HepG2 (cell line): ENCODE measurements around the gene C18orf54. TPM values are rescaled to one million over a fixed set of nuclear protein-coding genes. Genes with fewer than 3 reads are reported as not detected.

Experiments used
- ATAC-seq: fragments of 200-7000 bp; cut with Tn5 transposase; 3 replicates; pipeline ENCODE4 v1.9.1; 2020; ENCODE audit warnings: mild to moderate bottlenecking, moderate library complexity
- BruUV-seq: library from RNA; stranded (reverse); fragments of 400-500 nt; replicated peaks from 2 replicates; lab custom pipeline; 2021; lab: Mats Ljungman, UMichigan
- CTCF ChIA-PET: fragments of 300-600 bp; formaldehyde crosslinking; extraction: SDS; loops from one replicate; lab custom pipeline; 2021; ENCODE audit warnings: low total read pairs, inconsistent platforms, low intra/inter-chr PET ratio; lab: Yijun Ruan, JAX
- POLR2A ChIA-PET: fragments of 350-600 bp; sonication (Branson Sonifier 250); formaldehyde crosslinking; loops from one replicate; lab custom pipeline; 2020; ENCODE audit warnings: antibody characterized with exemption, inconsistent platforms; lab: Yijun Ruan, JAX
- DNase-seq: peaks from one replicate; pipeline ENCODE4 v3.0.0-alpha.2; 2015; ENCODE audit warnings: low spot score
- FAIRE-seq: peaks from 3 replicates; lab custom pipeline; 2011; peaks lifted over from hg19 to GRCh38; lab: Jason Lieb, UNC
- H2AFZ ChIP-seq: one replicate; pipeline ENCODE4 v1.6.1; 2011; ENCODE audit warnings: low read length, inconsistent platforms
- H3K27ac ChIP-seq: fragments of 300-600 bp; 3 replicates; pipeline ENCODE4 v1.8.0; 2011; ENCODE audit warnings: mixed run types, mild to moderate bottlenecking, mixed read lengths, low read length, inconsistent platforms; ENCODE audit not compliant: insufficient read depth; ENCODE audit errors: extremely low read length
- H3K27me3 ChIP-seq, 2 experiments: fragments of 200-600 bp in 1 of 2; 2 replicates in 1 of 2; 3 replicates in 1 of 2; pipeline versions ENCODE4 v1.6.0 to v1.8.0; 2011; ENCODE audit warnings: low read length in 2 of 2, mild to moderate bottlenecking in 2 of 2, moderate library complexity in 2 of 2, inconsistent platforms in 1 of 2; ENCODE audit not compliant: insufficient read depth in 2 of 2, control insufficient read depth in 1 of 2
- H3K36me3 ChIP-seq, 2 experiments: fragments of 200-600 bp in 1 of 2; replicated peaks in 1 of 2; 2 replicates in 1 of 2; 3 replicates in 1 of 2; pipeline versions ENCODE4 v1.5.1 to v1.8.0; 2011; ENCODE audit warnings: low read length in 2 of 2, inconsistent platforms in 1 of 2; ENCODE audit not compliant: insufficient read depth in 2 of 2, control insufficient read depth in 1 of 2
- H3K4me1 ChIP-seq: 2 replicates; pipeline ENCODE4 v1.5.1; 2012; ENCODE audit warnings: low read length, inconsistent platforms; ENCODE audit not compliant: insufficient read depth
- H3K4me2 ChIP-seq: 2 replicates; pipeline ENCODE4 v1.6.0; 2011; ENCODE audit warnings: low read depth, low read length, inconsistent platforms
- H3K4me3 ChIP-seq, 3 experiments: fragments of 200-600 bp in 1 of 3; sonication (generic), shearing (Covaris generic) in 1 of 3; replicated peaks in 1 of 3; 2 replicates each; pipeline ENCODE4 v1.5.1; 2011 to 2016; ENCODE audit warnings: low read length in 3 of 3, inconsistent platforms in 2 of 3, low read depth in 2 of 3, mild to moderate bottlenecking in 2 of 3, control low read depth in 1 of 3, mixed read lengths in 1 of 3; ENCODE audit not compliant: insufficient read depth in 1 of 3
- H3K79me2 ChIP-seq: one replicate; pipeline ENCODE4 v1.6.1; 2011; ENCODE audit warnings: low read length, inconsistent platforms; ENCODE audit not compliant: insufficient read depth
- H3K9ac ChIP-seq: 2 replicates; pipeline ENCODE4 v1.6.0; 2011; ENCODE audit warnings: mild to moderate bottlenecking, low read depth, low read length, inconsistent platforms; ENCODE audit not compliant: insufficient read depth
- H3K9me3 ChIP-seq: 2 replicates; pipeline ENCODE4 v1.5.1; 2012; ENCODE audit warnings: mild to moderate bottlenecking, low read length
- H4K20me1 ChIP-seq: 2 replicates; pipeline ENCODE4 v1.6.0; 2011; ENCODE audit warnings: inconsistent platforms, mild to moderate bottlenecking, low read length, moderate library complexity; ENCODE audit not compliant: insufficient read depth
- WGBS: methylation state at CpG from one replicate; pipeline ENCODE4 v1.1.6; 2017; ENCODE audit warnings: low lambda C conversion rate; 5-methylcytosine and 5-hydroxymethylcytosine counted together
- in situ Hi-C: cut with HindIII; loops from 2 replicates; pipeline ENCODE4 v1.10.0; 2017; ENCODE audit warnings: low pct_unique_long_range_greater_than_20kb; ENCODE audit not compliant: extremely low pct_ligation_motif_present
- intact Hi-C: fragments of 100-400 bp; cut with micrococcal nuclease; formaldehyde crosslinking; loops from one replicate; pipeline ENCODE4 v1.10.0; 2022; ENCODE audit not compliant: unreplicated experiment
- polyA plus RNA-seq, 8 experiments: library from polyadenylated mRNA; depleted of rRNA in 3 of 8; stranded (reverse) in 7 of 8; unstranded in 1 of 8; fragments of >200 nt; fragmentation: Illumina TruSeq in 4 of 8; extraction: Trizol in 4 of 8; gene quantifications; 2 replicates each; pipeline versions ENCODE4 v1.2.1 to v1.2.3, GENCODE V29; 2011 to 2016; ENCODE audit warnings: low read depth in 4 of 8, missing spikeins in 1 of 8, mixed read lengths in 1 of 8; ENCODE audit not compliant: insufficient read depth in 1 of 8
- total RNA-seq, 5 experiments: library from RNA; depleted of rRNA; stranded (reverse); fragments of >200 nt; fragmentation: Illumina TruSeq; extraction: Trizol; gene quantifications; 2 replicates each; pipeline ENCODE4 v1.2.3, GENCODE V29; 2016; ENCODE audit warnings: low read depth in 1 of 5
- TF ChIP-seq, protein P1 (sequence below): IDR thresholded peaks from 2 replicates; pipeline ENCODE4 v1.4.0; 2020; ENCODE audit warnings: mild to moderate bottlenecking, missing genetic modification reagents
- TF ChIP-seq, protein P2 (sequence below): sonication (generic); formaldehyde crosslinking; IDR thresholded peaks from 2 replicates; pipeline ENCODE4 v1.4.0; 2020; ENCODE audit warnings: missing genetic modification reagents, borderline replicate concordance
- TF ChIP-seq, protein P3 (sequence below): sonication (generic); formaldehyde crosslinking; IDR thresholded peaks from 2 replicates; pipeline ENCODE4 v1.9.0; 2021; ENCODE audit warnings: mild to moderate bottlenecking, missing genetic modification reagents
- TF ChIP-seq, protein P4 (sequence below): sonication (generic); formaldehyde crosslinking; IDR thresholded peaks from 2 replicates; pipeline ENCODE4 v1.4.0; 2020; ENCODE audit warnings: missing genetic modification reagents, borderline replicate concordance

The C18orf54 gene
- total and polyA plus RNA-seq, 2 of the 13 experiments (the other 11 are each of a cell fraction or from before 2014, with no cell fraction given), result 1.8 to 2.5 TPM

DNA sequence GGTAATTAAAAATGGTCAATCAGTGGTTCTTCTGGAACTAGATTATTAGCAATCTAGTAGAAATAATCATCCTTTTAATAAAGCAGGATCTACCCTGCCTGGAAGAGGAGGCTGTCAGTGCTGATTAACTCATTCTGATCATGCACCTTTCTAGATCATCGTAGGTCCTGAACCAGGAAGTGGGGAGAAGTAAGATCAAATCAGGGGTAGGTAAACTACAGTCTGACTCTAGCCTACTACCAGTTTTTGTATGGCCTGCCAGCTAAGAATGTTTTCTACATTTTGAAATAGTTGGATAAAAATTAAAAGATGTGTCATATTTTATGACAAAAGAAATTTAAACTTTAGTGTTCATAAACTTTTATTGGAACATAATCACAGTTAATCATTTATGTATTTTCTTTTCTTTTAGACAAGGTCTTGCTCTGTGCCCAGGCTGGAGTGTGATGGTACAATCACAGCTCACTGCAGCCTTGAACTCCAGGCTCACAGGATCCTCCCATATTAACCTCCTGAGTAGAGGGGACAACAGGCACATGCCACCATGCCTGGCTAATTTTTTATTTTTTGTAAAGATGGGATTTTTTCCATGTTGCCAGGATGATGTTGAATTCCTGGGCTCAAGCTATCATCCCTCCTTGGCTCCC, 36.1 kb downstream of the C18orf54 start:
- WGBS, result 0% methylated on average over 1 of the region's 1 CpG
- BruUV-seq, result no TSS peak
- no peak for ATAC-seq
- Histone ChIP-seq H3K36me3 (no peaks in the 10 kb centered on the region), H3K4me2 (no peak overlapping the region), H4K20me1 (no peaks in the 10 kb centered on the region), H3K4me3 (no peak overlapping the region), H3K27me3 (no peaks in the 10 kb centered on the region; a peak in 1 of 5 replicates), H3K9ac (no peak overlapping the region), H3K79me2 (no peaks in the 10 kb centered on the region), H3K4me1 (peaks cover 13% of the 10 kb centered on the region), H2AFZ (no peak overlapping the region), H3K27ac (no peak overlapping the region), H3K9me3 (no peaks in the 10 kb centered on the region)
- no peak for FAIRE-seq
- POLR2A ChIA-PET, result no interaction called here
- DNase-seq, result no peak
- in situ Hi-C loops, result no loop called here
- CTCF ChIA-PET, result no interaction called here
- intact Hi-C loops, result no loop called here
- TF ChIP-seq, protein P1, sequence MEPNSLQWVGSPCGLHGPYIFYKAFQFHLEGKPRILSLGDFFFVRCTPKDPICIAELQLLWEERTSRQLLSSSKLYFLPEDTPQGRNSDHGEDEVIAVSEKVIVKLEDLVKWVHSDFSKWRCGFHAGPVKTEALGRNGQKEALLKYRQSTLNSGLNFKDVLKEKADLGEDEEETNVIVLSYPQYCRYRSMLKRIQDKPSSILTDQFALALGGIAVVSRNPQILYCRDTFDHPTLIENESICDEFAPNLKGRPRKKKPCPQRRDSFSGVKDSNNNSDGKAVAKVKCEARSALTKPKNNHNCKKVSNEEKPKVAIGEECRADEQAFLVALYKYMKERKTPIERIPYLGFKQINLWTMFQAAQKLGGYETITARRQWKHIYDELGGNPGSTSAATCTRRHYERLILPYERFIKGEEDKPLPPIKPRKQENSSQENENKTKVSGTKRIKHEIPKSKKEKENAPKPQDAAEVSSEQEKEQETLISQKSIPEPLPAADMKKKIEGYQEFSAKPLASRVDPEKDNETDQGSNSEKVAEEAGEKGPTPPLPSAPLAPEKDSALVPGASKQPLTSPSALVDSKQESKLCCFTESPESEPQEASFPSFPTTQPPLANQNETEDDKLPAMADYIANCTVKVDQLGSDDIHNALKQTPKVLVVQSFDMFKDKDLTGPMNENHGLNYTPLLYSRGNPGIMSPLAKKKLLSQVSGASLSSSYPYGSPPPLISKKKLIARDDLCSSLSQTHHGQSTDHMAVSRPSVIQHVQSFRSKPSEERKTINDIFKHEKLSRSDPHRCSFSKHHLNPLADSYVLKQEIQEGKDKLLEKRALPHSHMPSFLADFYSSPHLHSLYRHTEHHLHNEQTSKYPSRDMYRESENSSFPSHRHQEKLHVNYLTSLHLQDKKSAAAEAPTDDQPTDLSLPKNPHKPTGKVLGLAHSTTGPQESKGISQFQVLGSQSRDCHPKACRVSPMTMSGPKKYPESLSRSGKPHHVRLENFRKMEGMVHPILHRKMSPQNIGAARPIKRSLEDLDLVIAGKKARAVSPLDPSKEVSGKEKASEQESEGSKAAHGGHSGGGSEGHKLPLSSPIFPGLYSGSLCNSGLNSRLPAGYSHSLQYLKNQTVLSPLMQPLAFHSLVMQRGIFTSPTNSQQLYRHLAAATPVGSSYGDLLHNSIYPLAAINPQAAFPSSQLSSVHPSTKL (CRISPR knock-in tag), result no peak
- TF ChIP-seq, protein P2, sequence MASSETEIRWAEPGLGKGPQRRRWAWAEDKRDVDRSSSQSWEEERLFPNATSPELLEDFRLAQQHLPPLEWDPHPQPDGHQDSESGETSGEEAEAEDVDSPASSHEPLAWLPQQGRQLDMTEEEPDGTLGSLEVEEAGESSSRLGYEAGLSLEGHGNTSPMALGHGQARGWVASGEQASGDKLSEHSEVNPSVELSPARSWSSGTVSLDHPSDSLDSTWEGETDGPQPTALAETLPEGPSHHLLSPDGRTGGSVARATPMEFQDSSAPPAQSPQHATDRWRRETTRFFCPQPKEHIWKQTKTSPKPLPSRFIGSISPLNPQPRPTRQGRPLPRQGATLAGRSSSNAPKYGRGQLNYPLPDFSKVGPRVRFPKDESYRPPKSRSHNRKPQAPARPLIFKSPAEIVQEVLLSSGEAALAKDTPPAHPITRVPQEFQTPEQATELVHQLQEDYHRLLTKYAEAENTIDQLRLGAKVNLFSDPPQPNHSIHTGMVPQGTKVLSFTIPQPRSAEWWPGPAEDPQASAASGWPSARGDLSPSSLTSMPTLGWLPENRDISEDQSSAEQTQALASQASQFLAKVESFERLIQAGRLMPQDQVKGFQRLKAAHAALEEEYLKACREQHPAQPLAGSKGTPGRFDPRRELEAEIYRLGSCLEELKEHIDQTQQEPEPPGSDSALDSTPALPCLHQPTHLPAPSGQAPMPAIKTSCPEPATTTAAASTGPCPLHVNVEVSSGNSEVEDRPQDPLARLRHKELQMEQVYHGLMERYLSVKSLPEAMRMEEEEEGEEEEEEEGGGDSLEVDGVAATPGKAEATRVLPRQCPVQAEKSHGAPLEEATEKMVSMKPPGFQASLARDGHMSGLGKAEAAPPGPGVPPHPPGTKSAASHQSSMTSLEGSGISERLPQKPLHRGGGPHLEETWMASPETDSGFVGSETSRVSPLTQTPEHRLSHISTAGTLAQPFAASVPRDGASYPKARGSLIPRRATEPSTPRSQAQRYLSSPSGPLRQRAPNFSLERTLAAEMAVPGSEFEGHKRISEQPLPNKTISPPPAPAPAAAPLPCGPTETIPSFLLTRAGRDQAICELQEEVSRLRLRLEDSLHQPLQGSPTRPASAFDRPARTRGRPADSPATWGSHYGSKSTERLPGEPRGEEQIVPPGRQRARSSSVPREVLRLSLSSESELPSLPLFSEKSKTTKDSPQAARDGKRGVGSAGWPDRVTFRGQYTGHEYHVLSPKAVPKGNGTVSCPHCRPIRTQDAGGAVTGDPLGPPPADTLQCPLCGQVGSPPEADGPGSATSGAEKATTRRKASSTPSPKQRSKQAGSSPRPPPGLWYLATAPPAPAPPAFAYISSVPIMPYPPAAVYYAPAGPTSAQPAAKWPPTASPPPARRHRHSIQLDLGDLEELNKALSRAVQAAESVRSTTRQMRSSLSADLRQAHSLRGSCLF (CRISPR knock-in tag), result no peak
- TF ChIP-seq, protein P3, sequence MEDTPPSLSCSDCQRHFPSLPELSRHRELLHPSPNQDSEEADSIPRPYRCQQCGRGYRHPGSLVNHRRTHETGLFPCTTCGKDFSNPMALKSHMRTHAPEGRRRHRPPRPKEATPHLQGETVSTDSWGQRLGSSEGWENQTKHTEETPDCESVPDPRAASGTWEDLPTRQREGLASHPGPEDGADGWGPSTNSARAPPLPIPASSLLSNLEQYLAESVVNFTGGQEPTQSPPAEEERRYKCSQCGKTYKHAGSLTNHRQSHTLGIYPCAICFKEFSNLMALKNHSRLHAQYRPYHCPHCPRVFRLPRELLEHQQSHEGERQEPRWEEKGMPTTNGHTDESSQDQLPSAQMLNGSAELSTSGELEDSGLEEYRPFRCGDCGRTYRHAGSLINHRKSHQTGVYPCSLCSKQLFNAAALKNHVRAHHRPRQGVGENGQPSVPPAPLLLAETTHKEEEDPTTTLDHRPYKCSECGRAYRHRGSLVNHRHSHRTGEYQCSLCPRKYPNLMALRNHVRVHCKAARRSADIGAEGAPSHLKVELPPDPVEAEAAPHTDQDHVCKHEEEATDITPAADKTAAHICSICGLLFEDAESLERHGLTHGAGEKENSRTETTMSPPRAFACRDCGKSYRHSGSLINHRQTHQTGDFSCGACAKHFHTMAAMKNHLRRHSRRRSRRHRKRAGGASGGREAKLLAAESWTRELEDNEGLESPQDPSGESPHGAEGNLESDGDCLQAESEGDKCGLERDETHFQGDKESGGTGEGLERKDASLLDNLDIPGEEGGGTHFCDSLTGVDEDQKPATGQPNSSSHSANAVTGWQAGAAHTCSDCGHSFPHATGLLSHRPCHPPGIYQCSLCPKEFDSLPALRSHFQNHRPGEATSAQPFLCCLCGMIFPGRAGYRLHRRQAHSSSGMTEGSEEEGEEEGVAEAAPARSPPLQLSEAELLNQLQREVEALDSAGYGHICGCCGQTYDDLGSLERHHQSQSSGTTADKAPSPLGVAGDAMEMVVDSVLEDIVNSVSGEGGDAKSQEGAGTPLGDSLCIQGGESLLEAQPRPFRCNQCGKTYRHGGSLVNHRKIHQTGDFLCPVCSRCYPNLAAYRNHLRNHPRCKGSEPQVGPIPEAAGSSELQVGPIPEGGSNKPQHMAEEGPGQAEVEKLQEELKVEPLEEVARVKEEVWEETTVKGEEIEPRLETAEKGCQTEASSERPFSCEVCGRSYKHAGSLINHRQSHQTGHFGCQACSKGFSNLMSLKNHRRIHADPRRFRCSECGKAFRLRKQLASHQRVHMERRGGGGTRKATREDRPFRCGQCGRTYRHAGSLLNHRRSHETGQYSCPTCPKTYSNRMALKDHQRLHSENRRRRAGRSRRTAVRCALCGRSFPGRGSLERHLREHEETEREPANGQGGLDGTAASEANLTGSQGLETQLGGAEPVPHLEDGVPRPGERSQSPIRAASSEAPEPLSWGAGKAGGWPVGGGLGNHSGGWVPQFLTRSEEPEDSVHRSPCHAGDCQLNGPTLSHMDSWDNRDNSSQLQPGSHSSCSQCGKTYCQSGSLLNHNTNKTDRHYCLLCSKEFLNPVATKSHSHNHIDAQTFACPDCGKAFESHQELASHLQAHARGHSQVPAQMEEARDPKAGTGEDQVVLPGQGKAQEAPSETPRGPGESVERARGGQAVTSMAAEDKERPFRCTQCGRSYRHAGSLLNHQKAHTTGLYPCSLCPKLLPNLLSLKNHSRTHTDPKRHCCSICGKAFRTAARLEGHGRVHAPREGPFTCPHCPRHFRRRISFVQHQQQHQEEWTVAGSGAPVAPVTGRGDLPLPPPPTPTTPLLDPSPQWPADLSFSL (CRISPR knock-in tag), result no peak
- TF ChIP-seq, protein P4, sequence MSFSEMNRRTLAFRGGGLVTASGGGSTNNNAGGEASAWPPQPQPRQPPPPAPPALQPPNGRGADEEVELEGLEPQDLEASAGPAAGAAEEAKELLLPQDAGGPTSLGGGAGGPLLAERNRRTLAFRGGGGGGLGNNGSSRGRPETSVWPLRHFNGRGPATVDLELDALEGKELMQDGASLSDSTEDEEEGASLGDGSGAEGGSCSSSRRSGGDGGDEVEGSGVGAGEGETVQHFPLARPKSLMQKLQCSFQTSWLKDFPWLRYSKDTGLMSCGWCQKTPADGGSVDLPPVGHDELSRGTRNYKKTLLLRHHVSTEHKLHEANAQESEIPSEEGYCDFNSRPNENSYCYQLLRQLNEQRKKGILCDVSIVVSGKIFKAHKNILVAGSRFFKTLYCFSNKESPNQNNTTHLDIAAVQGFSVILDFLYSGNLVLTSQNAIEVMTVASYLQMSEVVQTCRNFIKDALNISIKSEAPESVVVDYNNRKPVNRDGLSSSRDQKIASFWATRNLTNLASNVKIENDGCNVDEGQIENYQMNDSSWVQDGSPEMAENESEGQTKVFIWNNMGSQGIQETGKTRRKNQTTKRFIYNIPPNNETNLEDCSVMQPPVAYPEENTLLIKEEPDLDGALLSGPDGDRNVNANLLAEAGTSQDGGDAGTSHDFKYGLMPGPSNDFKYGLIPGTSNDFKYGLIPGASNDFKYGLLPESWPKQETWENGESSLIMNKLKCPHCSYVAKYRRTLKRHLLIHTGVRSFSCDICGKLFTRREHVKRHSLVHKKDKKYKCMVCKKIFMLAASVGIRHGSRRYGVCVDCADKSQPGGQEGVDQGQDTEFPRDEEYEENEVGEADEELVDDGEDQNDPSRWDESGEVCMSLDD (CRISPR knock-in tag), result no peak
